ENCODE results near the gene CDH8.
A peak's percentile ranks its signal among the peaks of the same experiment; 100 is the strongest.

The CDH8 gene

DNA sequence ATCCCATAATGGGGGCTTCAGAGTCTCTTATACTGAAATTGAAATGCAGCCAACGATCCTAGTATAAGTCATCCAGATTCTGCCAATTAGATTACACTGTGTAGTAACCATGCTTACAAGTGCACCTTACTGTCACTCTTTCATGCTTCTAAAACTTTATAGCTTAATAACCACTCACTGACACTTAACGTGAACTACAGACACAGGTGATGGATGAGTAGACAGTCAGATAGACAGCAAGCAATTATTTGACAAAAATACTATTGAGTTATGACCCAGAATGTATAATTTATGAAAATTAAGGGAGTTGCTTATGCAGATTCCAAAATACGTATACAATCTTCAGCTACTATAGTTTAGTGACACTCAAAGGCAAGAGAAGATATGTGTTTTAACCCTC is 6.3 kb downstream of the CDH8 start:
- H4K8ac ChIP-seq (ENCODE audit: low read depth, low read length) = no peak overlapping the region
- H3K79me1 ChIP-seq (ENCODE audit: low read depth, low read length) = no peaks in the 10 kb centered on the region
- no peak overlapping the region for H3K27ac ChIP-seq (replicated peaks; ENCODE audit: low read length)
- no peak overlapping the region for H3K4me2 ChIP-seq (ENCODE audit: insufficient read depth, low read length, poor library complexity, severe bottlenecking)
- no peak overlapping the region for H4K91ac ChIP-seq (ENCODE audit: low read depth, low read length, poor library complexity)
- H2AFZ ChIP-seq (ENCODE audit: low read length) = no peak overlapping the region
- no peak overlapping the region for H3K18ac ChIP-seq (ENCODE audit: low read length)
- H2BK12ac ChIP-seq (ENCODE audit: low read length) = no peak overlapping the region
- H3K4ac ChIP-seq (ENCODE audit: low read length) = no peak overlapping the region
- no peaks in the 10 kb centered on the region for H3K36me3 ChIP-seq (replicated peaks in 1 of 2; ENCODE audit: control insufficient read depth in 2 of 2, insufficient read depth in 2 of 2, low read length in 2 of 2)
- no peak overlapping the region for H3K9ac ChIP-seq (ENCODE audit: low read depth, low read length, poor library complexity)
- no peak overlapping the region for H2BK120ac ChIP-seq (ENCODE audit: low read depth, low read length)
- no peak for DNase-seq (ENCODE audit: low spot score)
- no peak overlapping the region for H2BK15ac ChIP-seq (ENCODE audit: low read length)
- H3K9me3 ChIP-seq (replicated peaks in 1 of 2; ENCODE audit: control insufficient read depth in 2 of 2, insufficient read depth in 1 of 2, low read depth in 1 of 2, low read length in 2 of 2) = no peaks in the 10 kb centered on the region
- H3K23ac ChIP-seq (ENCODE audit: low read depth, low read length, poor library complexity) = no peak overlapping the region
- no peak overlapping the region for H3K4me3 ChIP-seq (ENCODE audit: low read length in 2 of 2)
- H3K14ac ChIP-seq (ENCODE audit: low read length) = no peak overlapping the region
- WGBS, 2 donors (ENCODE audit: extremely low coverage in 2 of 2, insufficient read length in 2 of 2, insufficient replicate concordance in 1 of 2) = no CpG with 5 or more reads among the region's 3 CpGs
- no peaks in the 10 kb centered on the region for H3K27me3 ChIP-seq (ENCODE audit: control insufficient read depth in 3 of 3, insufficient read depth in 3 of 3, low read depth in 1 of 3, low read length in 3 of 3)
- peaks cover 3 to 5% of the 10 kb centered on the region in 2 donors for H3K4me1 ChIP-seq (ENCODE audit: control insufficient read depth in 2 of 2, insufficient read depth in 1 of 2, low read depth in 1 of 2, low read length in 2 of 2)
- no peak overlapping the region for H2AK5ac ChIP-seq (ENCODE audit: low read depth, low read length)
- H2BK5ac ChIP-seq (ENCODE audit: low read length) = no peak overlapping the region

DNA sequence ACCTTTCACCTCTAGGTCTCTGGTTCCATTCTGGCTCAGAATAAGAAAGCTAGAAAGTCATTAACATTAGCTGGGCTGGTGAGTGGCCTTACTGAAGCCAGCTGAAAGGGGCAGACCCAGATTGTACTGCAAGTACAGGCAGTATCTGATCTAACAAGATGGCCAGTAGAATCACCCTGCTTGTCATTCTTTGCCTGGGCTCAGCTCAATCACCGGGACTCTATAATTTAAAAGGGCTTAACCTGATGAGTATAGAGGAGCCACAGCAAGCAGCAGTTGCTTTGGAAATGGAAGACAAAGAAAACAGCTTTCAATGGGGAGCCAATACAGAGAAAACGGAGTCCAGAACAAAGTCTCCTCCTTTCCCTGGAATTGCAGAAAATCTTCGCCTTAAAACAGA is 13.6 kb downstream of the CDH8 start:
- Histone ChIP-seq H3K9ac (ENCODE audit: low read depth, low read length, poor library complexity) (no peak overlapping the region), H2BK12ac (ENCODE audit: low read length) (no peak overlapping the region), H3K27me3 (ENCODE audit: control insufficient read depth in 3 of 3, insufficient read depth in 3 of 3, low read depth in 1 of 3, low read length in 3 of 3) (no peaks in the 10 kb centered on the region), H2BK5ac (ENCODE audit: low read length) (no peak overlapping the region), H2BK120ac (ENCODE audit: low read depth, low read length) (no peak overlapping the region), H3K79me1 (ENCODE audit: low read depth, low read length) (no peaks in the 10 kb centered on the region), H2AFZ (ENCODE audit: low read length) (peak overlapping the region; percentile 84), H3K18ac (ENCODE audit: low read length) (no peak overlapping the region), H3K4me1 (ENCODE audit: control insufficient read depth in 2 of 2, insufficient read depth in 1 of 2, low read depth in 1 of 2, low read length in 2 of 2) (peaks cover 5 to 11% of the 10 kb centered on the region in 2 donors), H3K14ac (ENCODE audit: low read length) (no peak overlapping the region), H3K9me3 (replicated peaks in 1 of 2; ENCODE audit: control insufficient read depth in 2 of 2, insufficient read depth in 1 of 2, low read depth in 1 of 2, low read length in 2 of 2) (no peaks in the 10 kb centered on the region), H2AK5ac (ENCODE audit: low read depth, low read length) (no peak overlapping the region), H3K4me2 (ENCODE audit: insufficient read depth, low read length, poor library complexity, severe bottlenecking) (no peak overlapping the region), H4K8ac (ENCODE audit: low read depth, low read length) (no peak overlapping the region), H3K27ac (replicated peaks; ENCODE audit: low read length) (peak overlapping the region; percentile 77), H3K4ac (ENCODE audit: low read length) (no peak overlapping the region), H3K23ac (ENCODE audit: low read depth, low read length, poor library complexity) (no peak overlapping the region), H3K36me3 (replicated peaks in 1 of 2; ENCODE audit: control insufficient read depth in 2 of 2, insufficient read depth in 2 of 2, low read length in 2 of 2) (peaks cover 0 to 3% of the 10 kb centered on the region in 2 donors), H4K91ac (ENCODE audit: low read depth, low read length, poor library complexity) (no peak overlapping the region), H2BK15ac (ENCODE audit: low read length) (no peak overlapping the region), H3K4me3 (ENCODE audit: low read length in 2 of 2) (no peak overlapping the region)
- DNase-seq (ENCODE audit: low spot score) = peak; percentile 53
- whole genome bisulfite sequencing, 2 donors (ENCODE audit: extremely low coverage in 2 of 2, insufficient read length in 2 of 2, insufficient replicate concordance in 1 of 2) = no CpG with 5 or more reads among the region's 3 CpGs

GRCh38 chr16:62021161-62021581 is 15.1 kb downstream of the CDH8 start:
- Histone ChIP-seq H2BK12ac (ENCODE audit: low read length) (no peak overlapping the region), H3K27ac (replicated peaks; ENCODE audit: low read length) (no peak overlapping the region), H3K9me3 (replicated peaks in 1 of 2; ENCODE audit: control insufficient read depth in 2 of 2, insufficient read depth in 1 of 2, low read depth in 1 of 2, low read length in 2 of 2) (no peaks in the 10 kb centered on the region), H3K14ac (ENCODE audit: low read length) (no peak overlapping the region), H3K27me3 (ENCODE audit: control insufficient read depth in 3 of 3, insufficient read depth in 3 of 3, low read depth in 1 of 3, low read length in 3 of 3) (no peaks in the 10 kb centered on the region), H2BK120ac (ENCODE audit: low read depth, low read length) (no peak overlapping the region), H3K4me1 (ENCODE audit: control insufficient read depth in 2 of 2, insufficient read depth in 1 of 2, low read depth in 1 of 2, low read length in 2 of 2) (peaks cover 5 to 11% of the 10 kb centered on the region in 2 donors), H3K4ac (ENCODE audit: low read length) (no peak overlapping the region), H2BK5ac (ENCODE audit: low read length) (no peak overlapping the region), H2AFZ (ENCODE audit: low read length) (no peak overlapping the region), H2AK5ac (ENCODE audit: low read depth, low read length) (no peak overlapping the region), H3K18ac (ENCODE audit: low read length) (no peak overlapping the region), H4K91ac (ENCODE audit: low read depth, low read length, poor library complexity) (no peak overlapping the region), H3K9ac (ENCODE audit: low read depth, low read length, poor library complexity) (no peak overlapping the region), H2BK15ac (ENCODE audit: low read length) (no peak overlapping the region), H3K4me2 (ENCODE audit: insufficient read depth, low read length, poor library complexity, severe bottlenecking) (no peak overlapping the region), H3K4me3 (ENCODE audit: low read length in 2 of 2) (no peak overlapping the region), H3K79me1 (ENCODE audit: low read depth, low read length) (no peaks in the 10 kb centered on the region), H3K36me3 (replicated peaks in 1 of 2; ENCODE audit: control insufficient read depth in 2 of 2, insufficient read depth in 2 of 2, low read length in 2 of 2) (peaks cover 0 to 3% of the 10 kb centered on the region in 2 donors), H3K23ac (ENCODE audit: low read depth, low read length, poor library complexity) (no peak overlapping the region), H4K8ac (ENCODE audit: low read depth, low read length) (no peak overlapping the region)
- no peak for DNase-seq (ENCODE audit: low spot score)
- WGBS, 2 donors (ENCODE audit: extremely low coverage in 2 of 2, insufficient read length in 2 of 2, insufficient replicate concordance in 1 of 2) = no CpG with 5 or more reads among the region's 11 CpGs

DNA sequence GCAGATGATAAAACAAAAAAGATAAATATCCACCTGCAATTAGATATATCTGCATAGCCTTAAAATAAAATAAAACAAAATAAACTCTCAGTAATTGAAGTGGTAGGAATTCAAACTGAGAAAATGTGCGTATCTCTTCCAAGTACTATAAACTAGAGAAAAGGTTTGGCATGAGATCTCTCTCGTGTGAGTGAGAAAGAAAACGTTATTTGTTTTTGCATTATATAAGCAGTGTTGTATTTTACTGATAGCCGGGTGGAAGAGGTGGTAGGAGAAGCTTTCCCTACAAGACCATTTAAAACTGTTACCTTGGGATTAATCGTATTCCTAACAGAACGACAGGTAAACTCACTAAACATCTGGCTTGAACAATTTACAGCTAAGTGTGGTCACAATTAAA is 15.6 kb downstream of the CDH8 start:
- WGBS, 2 donors (ENCODE audit: extremely low coverage in 2 of 2, insufficient read length in 2 of 2, insufficient replicate concordance in 1 of 2) = no CpG with 5 or more reads among the region's 6 CpGs
- H3K9ac ChIP-seq (ENCODE audit: low read depth, low read length, poor library complexity) = no peak overlapping the region
- H2AK5ac ChIP-seq (ENCODE audit: low read depth, low read length) = no peak overlapping the region
- H3K79me1 ChIP-seq (ENCODE audit: low read depth, low read length) = no peaks in the 10 kb centered on the region
- no peak overlapping the region for H3K18ac ChIP-seq (ENCODE audit: low read length)
- H3K36me3 ChIP-seq (replicated peaks in 1 of 2; ENCODE audit: control insufficient read depth in 2 of 2, insufficient read depth in 2 of 2, low read length in 2 of 2) = peaks cover 0 to 3% of the 10 kb centered on the region in 2 donors
- no peak overlapping the region for H3K4me2 ChIP-seq (ENCODE audit: insufficient read depth, low read length, poor library complexity, severe bottlenecking)
- H3K14ac ChIP-seq (ENCODE audit: low read length) = no peak overlapping the region
- H3K4me1 ChIP-seq (ENCODE audit: control insufficient read depth in 2 of 2, insufficient read depth in 1 of 2, low read depth in 1 of 2, low read length in 2 of 2) = peaks cover 5 to 11% of the 10 kb centered on the region in 2 donors
- no peak overlapping the region for H4K91ac ChIP-seq (ENCODE audit: low read depth, low read length, poor library complexity)
- no peaks in the 10 kb centered on the region for H3K9me3 ChIP-seq (replicated peaks in 1 of 2; ENCODE audit: control insufficient read depth in 2 of 2, insufficient read depth in 1 of 2, low read depth in 1 of 2, low read length in 2 of 2)
- no peaks in the 10 kb centered on the region for H3K27me3 ChIP-seq (ENCODE audit: control insufficient read depth in 3 of 3, insufficient read depth in 3 of 3, low read depth in 1 of 3, low read length in 3 of 3)
- H2BK15ac ChIP-seq (ENCODE audit: low read length) = no peak overlapping the region
- H4K8ac ChIP-seq (ENCODE audit: low read depth, low read length) = no peak overlapping the region
- H3K27ac ChIP-seq (replicated peaks; ENCODE audit: low read length) = no peak overlapping the region
- no peak overlapping the region for H2AFZ ChIP-seq (ENCODE audit: low read length)
- H3K23ac ChIP-seq (ENCODE audit: low read depth, low read length, poor library complexity) = no peak overlapping the region
- no peak overlapping the region for H3K4ac ChIP-seq (ENCODE audit: low read length)
- H3K4me3 ChIP-seq (ENCODE audit: low read length in 2 of 2) = no peak overlapping the region
- no peak for DNase-seq (ENCODE audit: low spot score)
- H2BK5ac ChIP-seq (ENCODE audit: low read length) = no peak overlapping the region
- H2BK120ac ChIP-seq (ENCODE audit: low read depth, low read length) = no peak overlapping the region
- no peak overlapping the region for H2BK12ac ChIP-seq (ENCODE audit: low read length)
